Fibroblast of skin of abdomen (primary cell): ENCODE measurements around the gene RFX7.
"Not testable (repeated sequence)": the region's sequence is repeated elsewhere in the genome, so short reads cannot be mapped to it uniquely, and the experiment has no call there.

Experiments used
- DNase-seq: peaks from one replicate; pipeline ENCODE4 v3.0.0-alpha.2; 2013

The RFX7 gene

DNA sequence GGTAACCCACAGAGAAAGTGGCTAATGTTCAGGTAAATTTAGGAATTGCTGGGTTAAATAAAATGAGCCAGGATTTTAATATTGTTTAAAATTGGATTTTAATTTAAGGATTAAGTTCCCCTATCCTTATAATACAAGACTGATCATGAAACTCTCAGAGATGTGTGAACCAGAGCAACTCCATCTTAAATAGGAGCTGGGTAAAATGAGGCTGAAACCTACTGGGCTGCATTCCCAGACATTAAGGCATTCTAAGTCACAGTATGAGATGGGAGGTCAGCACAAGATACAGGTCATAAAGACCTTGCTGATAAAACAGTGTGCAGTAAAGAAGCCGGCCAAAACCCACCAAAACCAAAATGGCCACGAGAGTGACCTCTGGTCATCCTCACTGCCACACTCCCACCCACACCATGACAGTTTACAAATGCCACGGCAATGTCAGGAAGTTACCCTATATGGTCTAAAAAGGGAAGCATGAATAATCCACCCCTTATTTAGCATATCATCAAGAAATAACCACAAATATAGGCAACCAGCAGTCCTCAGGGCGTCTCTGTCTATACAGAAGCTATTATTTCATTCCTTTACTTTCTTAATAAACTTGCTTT lies 40.3 kb downstream of the RFX7 start:
- not testable (repeated sequence) for DNase-seq

DNA sequence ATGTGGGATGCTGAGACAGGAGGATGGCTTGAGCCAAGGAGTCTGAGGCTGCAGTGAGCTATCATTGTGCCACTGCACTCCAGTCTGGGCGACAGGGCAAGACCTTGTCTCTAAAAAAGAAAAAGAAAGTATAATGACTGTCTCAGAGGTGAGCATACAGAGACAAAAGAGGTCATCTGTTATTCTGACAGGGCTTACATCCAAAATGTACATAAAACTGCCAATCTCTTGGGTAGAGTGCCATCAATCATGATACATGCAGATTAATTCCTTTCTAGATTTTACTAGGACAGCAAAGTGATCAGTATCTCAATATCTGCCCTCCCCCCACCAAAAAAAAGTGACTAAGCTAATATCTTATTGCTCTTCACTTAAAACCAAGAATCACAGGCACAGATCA lies 41.0 kb downstream of the RFX7 start:
- no peak for DNase-seq

DNA sequence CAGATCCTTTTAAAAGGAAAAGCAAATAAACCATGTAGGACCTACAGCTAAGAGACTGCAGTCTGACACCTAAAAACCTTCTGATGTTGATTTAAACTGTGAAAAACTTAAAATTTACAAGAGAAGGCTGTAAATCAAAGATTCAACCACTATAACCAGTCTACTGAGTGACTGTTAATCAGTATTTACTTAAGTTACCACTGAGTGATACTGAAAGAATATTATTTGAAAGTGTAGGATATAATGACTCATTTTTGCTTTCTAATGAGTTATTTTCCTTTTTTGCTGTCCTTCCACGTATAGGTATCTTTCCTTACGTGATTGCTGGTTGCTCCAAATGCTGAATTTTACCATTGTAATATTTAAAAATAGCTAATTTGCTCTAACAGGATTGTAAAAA lies 44.6 kb downstream of the RFX7 start:
- DNase-seq: no peak

DNA sequence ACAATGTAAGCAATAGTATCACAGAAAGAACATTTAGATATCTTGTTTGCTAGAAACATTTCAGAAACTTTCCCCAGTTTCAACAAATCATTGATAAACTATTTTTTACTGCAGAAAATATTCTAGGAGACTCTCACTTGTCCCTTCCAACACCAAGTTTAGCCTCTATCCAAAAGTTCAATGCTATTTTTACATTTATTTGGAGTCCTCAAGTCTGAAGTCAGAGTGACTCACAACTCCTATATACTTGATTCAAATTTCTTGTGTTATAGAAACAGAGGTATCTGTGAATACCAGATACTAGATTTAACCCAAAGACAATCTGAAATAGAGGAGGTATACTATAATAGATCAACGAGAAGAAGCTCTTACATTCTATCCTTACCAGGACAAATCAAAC lies 49.6 kb downstream of the RFX7 start:
- DNase-seq: no peak

DNA sequence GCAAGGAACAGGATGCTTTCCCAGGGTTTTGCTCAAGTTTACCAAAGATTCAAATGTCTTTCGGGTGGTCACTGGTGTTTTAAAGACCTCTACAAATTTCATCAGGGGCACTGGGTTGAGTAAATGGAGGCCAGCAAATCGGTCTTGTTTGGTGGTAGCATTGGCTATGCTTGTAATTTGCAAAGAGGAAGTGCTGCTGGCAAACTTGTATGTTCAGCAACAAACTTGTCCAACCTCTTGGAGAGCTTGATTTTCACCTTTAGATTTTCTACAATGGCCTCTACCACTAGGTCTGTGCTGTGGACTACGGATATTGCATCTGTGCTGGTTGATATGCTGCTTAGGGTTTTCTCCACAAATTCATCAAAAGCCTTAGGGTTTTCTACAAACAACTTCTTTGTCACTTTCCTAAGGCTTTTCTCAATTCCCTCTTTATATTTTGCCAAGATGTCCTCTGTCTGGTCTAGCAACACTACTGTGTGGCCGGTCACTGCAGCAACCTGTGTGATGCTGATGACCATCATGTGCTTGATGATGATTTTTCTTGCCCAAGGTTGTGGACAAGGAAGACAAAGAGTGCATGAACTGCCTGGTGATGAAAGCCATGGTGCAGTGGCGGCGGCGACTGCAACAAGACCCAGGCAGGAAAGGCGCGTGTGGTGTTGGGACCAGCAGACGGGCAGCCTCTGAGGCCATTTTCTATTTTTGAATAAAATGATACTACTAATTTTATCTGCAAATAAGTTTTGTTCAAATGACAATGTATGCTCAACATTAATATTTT lies 50.8 kb downstream of the RFX7 start:
- DNase-seq: no peak

DNA sequence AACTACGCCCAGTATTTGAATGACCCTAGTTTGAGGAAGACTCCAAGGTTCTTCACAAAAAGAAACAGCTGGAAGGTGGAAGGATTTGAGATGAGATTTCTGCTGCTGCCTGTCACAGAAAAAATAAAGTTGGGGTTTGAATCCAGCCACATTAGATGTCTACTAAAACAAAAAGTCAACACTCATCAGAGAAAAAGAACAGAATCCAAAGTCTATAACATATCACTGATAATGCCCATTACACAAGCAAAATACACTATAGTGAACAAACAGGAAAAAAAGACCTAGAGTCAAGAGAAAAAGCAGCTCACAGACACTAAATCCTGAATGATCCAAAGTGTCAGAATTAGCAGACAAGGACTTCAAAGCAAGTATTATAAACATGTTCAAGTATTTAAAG lies 56.0 kb downstream of the RFX7 start:
- DNase-seq: no peak

DNA sequence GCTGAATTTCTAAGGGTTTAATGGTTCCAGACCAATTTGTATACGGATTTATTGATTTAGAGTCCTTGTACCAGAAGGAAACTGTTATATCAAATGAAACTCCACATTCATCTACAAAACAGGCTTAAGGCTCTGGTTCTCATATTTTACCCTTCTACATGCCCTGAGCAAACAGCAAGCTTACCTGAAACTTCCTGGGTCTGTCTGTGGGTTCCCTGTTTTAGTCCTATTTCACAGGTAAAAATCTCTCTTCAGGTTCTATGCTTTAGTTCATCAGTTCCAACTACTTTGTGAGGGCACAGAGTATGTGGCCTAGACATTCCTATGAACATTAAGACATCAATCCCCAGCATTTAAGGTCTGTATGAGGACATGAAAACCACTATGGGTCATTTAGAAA lies 57.7 kb downstream of the RFX7 start:
- no peak for DNase-seq

DNA sequence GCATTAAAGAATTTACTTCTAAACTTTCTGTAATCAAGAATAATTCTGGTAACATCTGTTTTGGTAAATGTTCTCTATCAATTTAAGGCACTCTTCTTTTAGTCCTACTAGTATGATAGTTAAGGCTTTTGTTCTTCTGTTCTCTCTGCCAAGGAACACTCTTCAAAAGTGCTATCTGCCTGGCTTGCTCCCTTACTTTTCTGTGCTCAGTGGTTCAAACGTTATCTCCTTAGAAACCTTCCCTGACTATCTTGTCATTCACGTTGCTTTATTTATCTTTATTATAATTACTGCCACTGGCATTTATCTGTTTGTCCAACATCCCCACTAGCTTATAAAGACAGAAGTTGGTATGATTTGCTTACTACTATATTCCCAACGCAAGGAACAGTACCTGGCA lies 59.2 kb downstream of the RFX7 start:
- no peak for DNase-seq

DNA sequence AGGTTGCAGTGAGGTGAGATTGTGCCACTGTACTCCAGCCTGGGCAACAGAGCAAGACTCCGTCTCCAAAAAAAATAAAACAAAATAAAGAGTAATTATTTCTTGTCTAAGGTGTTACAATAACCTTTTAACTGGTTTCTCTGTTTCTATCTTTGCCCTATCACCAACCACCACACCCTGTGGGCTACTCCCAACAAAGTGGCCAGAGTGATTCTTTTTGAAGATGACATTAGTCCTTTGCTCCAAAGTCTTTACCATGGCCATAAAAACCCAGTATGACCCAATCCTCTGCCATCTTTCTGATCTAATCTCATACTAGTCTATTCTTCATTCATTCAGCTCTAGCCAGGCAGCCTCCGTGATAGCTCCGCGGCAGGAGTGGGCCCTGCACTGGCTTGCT lies 62.8 kb downstream of the RFX7 start:
- DNase-seq: no peak

DNA sequence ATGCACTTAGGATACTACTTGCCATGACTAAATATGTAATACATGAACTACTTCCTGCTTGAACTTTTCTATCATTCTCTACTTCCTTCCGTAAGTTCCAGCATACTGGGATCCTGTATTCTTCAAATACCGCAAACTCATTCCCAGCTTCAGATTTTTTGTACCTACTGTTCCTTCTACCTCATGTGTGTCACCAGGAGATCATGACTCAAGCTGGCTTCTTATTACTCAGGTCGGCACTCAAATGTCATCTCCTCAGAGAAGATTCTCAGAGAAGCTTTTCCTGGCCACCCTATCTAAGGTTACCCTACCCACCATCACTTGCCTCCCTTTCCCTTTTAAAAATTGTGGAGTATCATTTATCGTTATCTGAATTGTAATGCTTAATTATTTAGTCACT lies 66.7 kb downstream of the RFX7 start:
- DNase-seq: no peak

DNA sequence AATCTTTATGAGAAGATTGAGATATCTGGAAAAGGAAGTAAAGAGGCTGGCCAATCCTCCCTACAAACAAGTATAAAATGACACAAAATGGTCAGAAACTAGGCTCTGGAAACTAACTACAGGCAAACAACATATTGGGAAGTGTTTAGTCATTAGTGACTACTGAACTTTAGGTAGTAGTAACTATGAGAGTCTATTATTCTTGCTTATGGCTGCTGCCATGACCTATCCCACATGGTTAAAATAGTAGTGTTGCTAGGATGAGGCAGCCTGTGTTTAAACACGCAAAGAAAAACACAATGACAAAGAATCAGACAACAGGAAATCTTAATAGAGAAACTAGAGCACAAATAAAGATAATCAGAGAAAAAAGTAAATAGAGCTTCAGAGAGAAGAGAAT lies 67.9 kb downstream of the RFX7 start:
- no peak for DNase-seq

DNA sequence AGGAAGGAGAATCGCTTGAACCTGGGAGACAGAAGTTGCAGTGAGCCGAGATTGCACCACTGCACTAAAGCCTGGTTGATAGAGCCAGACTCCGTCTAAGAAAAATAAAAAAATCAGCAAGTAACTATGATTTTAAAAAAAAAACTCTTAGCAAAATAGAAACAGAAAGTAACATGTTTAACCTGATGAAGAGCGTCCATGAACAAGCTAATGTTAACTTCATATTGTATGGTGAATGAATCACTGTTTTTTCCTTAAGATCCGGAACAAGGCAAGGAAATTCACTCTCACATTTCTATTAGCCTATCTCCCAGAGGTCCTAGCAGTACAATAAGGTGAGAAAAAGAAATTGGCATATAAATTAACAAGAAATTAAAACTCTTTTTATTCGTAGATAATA lies 69.0 kb downstream of the RFX7 start:
- no peak for DNase-seq

DNA sequence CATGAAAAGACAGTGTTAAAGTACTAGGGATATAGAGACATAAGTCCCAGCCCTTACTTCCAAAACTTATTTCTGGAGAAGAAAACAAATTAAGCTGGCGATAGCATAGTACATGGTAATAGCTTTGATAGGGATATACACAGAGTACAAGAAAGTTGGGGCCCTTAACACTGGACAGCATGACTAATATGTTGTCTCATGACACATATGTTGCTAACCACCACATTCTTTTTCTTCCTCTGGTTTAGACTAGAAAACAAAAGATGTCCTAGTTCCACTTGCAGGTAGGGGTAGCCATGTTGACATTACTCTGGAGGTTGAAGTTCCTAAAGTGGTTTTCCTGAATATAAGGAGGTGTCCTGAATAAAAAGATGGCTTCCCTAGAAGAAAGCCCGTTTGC lies 75.3 kb downstream of the RFX7 start:
- peak; percentile 5 for DNase-seq

DNA sequence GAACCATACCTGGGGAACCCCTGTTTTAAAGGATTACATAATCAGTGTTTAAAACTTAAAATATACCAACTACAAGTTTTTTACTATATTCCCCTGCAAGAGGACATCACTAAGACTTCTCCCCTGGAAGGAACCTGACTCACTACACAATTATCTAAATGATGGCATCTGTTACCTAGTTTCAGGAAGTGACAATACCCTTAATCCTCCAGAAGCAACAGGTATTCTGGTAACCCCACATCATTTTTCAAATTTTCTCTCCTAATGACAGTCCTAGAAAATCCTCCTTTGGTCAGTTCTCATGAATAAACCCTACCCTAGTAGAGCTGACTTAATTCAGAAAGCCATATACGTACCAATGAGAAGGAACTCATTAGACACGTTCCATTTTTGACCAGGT lies 78.4 kb downstream of the RFX7 start:
- DNase-seq: no peak

DNA sequence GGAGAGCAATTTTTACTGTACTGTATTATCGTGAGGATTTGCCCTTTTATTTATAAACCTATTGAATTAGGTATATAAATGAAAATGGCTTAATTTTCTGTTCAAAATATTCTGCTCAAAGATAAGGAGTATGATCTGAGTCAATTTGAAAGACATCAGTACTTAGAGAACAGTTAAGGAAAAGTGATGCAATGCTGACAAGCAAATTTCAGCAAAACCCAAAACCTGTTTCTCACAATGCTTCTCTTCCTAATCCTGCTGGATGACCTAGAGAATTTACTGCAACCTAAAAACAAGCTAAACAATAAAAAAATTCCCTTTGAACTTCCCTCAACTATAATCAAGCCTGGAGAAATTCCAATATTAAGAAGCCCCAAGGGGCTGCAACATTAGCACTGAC lies 82.7 kb downstream of the RFX7 start:
- peak; percentile 3 for DNase-seq

DNA sequence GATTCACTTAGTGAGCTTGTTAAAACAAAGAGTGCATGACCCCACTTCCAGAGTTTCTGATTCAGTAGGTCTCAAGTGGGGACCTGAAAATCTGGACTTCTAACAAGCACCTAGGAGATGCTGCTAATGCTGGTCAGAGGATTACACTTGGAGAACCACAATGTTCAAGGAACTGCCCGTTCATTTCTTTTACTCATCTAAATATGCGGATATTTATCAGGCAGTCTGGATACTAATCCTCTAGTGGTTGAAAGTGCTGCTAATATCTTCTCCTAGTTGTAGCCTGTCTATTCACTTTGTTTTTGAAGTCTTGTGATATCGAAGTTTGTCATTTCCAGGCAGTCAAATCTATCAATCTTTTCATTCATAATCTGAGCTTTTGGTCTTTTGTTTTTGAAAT lies 86.8 kb downstream of the RFX7 start:
- DNase-seq: no peak

DNA sequence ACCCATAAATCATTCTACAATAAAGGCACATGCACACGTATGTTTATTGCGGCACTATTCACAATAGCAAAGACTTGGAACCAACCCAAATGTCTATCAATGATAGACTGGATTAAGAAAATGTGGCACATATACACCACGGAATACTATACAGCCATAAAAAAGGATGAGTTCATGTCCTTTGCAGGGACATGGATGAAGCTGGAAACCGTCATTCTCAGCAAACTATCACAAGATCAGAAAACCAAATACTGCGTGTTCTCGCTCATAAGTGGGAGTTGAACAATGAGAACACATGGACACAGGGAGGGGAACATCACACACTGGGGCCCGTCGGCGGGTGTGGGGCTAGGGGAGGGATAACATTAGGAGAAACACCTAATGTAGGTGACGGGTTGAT lies 88.4 kb downstream of the RFX7 start:
- not testable (repeated sequence) for DNase-seq

DNA sequence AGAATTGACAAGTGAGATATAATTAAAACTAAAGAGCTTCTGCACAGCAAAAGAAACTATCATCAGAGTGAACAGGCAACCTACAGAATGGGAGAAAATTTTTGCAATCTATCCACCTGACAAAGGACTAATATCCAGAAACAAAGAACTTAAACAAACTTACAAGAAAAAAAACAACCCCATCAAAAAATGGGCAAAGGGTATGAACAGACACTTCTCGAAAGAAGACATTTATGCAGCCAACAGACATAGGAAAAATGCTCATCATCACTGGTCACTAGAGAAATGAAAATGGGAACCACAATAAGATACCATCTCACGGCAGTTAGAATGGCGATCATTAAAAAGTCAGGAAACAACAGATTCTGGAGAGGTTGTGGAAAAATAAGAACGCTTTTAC lies 88.9 kb downstream of the RFX7 start:
- not testable (repeated sequence) for DNase-seq

DNA sequence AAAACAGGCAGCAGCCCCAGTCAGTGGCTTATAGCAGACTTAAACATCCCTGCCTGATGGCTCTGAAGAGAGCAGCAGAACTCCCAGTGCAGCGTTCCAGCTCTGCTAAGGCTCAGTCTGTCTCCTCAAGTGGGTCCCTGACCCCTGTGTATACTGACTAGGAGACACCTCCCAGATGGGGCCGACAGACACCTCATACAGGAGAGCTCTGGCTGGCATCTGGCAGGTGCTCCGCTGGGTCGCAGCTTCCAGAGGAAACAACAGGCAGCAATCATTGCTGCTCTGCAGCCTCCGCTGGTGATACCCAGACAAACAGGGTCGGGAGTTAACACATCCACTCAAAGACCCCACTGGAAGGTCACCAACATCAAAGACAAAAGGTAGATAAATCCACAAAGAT lies 93.5 kb downstream of the RFX7 start:
- DNase-seq: no peak

DNA sequence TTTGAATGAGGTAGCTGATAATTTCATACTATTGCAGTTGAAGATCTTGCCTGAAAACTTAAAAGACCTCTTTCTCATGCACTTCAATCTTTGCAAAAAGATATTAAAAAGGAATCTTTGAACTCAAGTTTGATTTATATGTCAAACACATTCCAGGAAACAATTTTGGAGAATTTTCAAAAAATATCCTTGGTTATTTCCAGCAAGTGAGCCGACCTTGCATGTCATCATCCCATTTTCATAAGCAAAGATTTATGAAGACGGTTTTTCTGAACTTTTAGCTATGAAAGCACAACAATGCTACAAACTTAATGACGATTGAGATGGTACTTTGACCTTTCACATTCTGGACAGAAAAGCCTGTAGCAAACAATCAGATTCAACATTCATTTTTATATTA lies 95.6 kb downstream of the RFX7 start:
- peak; percentile 19 for DNase-seq

DNA sequence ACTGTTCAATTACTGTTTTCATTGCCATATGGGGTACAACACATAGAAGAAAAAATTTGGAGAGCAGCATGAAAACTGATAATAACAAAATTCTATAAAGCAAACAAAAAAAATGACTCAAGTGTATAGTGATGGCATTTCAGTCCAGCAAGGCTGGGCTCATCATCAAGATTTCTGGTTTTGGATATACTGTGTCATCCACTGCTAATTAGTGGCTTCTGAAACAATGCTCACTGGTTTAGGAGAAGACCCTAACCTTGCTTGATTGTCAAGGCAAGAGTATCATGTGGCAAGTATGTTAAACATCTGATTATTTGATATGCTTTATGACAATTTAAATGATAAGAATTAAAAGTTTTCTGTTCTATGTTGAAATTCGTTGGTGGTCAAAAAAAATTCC lies 96.9 kb downstream of the RFX7 start:
- DNase-seq: no peak

DNA sequence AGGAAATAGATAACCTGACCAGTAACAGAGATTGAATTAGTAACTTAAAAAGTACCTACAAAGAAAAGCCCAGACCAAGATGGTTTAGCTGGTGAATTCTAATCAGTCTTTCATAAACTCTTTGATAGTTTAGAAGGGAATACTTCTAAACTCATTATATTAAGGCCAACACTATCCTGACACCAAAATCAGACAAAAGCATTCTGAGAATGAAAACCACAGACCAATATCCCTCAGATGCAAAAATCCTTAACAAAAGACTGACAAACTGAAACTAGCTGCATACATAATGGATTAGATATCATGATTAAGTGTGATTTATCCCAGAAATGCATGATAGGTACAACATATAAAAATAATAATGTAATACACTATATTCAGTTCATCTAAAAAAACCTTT lies 115.6 kb downstream of the RFX7 start:
- DNase-seq: no peak

DNA sequence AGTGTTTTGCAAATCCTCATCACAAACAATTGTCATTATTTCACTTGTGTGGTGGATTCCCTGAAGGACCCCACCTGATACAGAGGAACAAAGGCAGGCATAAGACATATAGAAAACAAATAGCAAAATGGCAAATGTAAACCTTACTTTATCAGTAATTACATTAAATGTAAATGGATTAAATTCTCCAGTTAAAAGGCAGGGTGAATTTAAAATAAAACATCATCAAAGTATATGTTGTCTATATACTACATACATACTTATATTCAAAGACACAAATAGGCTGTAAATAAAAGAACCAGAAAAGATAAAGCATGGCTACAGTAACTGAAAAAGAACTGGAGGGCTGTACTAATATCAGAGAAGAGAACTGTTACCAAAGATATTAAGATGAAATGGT lies 117.3 kb downstream of the RFX7 start:
- no peak for DNase-seq

DNA sequence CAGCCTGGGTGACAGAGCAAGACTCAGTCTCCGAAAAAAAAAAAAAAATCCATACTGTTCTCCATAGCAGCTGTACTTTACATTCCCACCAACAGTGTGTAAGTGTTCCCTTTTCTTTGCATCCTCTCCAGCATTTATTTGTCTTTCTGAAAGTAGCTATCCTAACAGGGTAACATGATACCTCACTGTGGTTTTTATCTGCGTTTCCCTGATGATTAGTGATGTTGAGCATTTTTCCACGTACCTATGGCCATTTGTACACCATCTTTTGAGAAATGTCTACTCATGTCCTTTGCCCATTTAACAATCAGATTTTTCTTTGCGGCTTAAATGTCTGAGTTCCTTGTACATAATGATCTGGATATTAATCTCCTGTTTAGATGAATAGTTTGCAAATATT lies 119.3 kb downstream of the RFX7 start:
- DNase-seq: no peak

DNA sequence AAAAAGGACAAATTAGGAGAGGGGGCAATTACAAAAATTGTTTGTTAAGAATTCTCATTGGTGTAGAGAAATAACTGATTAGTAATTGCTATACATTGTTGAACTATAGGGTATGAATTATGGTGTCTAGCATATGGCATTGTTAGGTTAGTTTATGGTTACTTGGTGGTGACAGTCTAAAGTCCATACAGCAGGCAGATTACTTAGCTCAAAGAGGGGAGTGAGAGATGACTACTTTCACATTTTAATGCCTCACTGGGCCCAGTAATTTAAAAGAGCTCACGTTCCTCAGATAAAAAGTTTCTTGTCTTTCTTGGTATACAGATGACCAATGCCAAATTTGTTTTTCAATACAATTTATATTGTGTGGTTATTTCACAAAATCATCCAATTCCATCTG lies 137.8 kb downstream of the RFX7 start:
- DNase-seq: no peak
